Hepatocyte (in vitro differentiated cells): Measurements from ENCODE around the gene HMGB1. TPM values are rescaled to one million over a fixed set of nuclear protein-coding genes. Genes with fewer than 3 reads are reported as not detected.
A peak's percentile ranks its signal among the peaks of the same experiment; 100 is the strongest.

Source experiments
- DNase-seq: peaks from one replicate; pipeline ENCODE4 v3.0.0-alpha.2; 2016; ENCODE audit warnings: low spot score
- H2AFZ ChIP-seq: fragments of 200-600 bp; sonication (generic); 2 replicates; pipeline ENCODE4 v1.6.0; 2016; ENCODE audit warnings: antibody characterized with exemption, mild to moderate bottlenecking
- H3K27ac ChIP-seq: fragments of 200-600 bp; sonication (generic); 2 replicates; pipeline ENCODE4 v1.5.1; 2016; ENCODE audit warnings: mild to moderate bottlenecking
- H3K27me3 ChIP-seq: fragments of 200-600 bp; sonication (generic); 2 replicates; pipeline ENCODE4 v1.6.1; 2016
- H3K36me3 ChIP-seq: fragments of 200-600 bp; sonication (generic); replicated peaks from 2 replicates; pipeline ENCODE4 v1.5.1; 2016; ENCODE audit warnings: low read depth; ENCODE audit not compliant: insufficient read depth
- H3K4me1 ChIP-seq: fragments of 200-600 bp; sonication (generic); 2 replicates; pipeline ENCODE4 v1.5.1; 2016; ENCODE audit warnings: mild to moderate bottlenecking, moderate library complexity; ENCODE audit not compliant: insufficient read depth
- H3K4me2 ChIP-seq: fragments of 200-600 bp; sonication (generic); 2 replicates; pipeline ENCODE4 v1.6.0; 2016
- H3K4me3 ChIP-seq: fragments of 200-600 bp; sonication (generic); 2 replicates; pipeline ENCODE4 v1.5.1; 2016; ENCODE audit warnings: mild to moderate bottlenecking
- H3K79me2 ChIP-seq: fragments of 200-600 bp; sonication (generic); 2 replicates; pipeline ENCODE4 v1.6.0; 2017; ENCODE audit warnings: mild to moderate bottlenecking
- H3K9me2 ChIP-seq: fragments of 200-600 bp; sonication (generic); replicated peaks from 2 replicates; pipeline ENCODE4 v1.6.0; 2017; ENCODE audit warnings: mild to moderate bottlenecking; ENCODE audit not compliant: insufficient read depth
- H3K9me3 ChIP-seq: fragments of 200-600 bp; sonication (generic); 2 replicates; pipeline ENCODE4 v1.5.1; 2016; ENCODE audit warnings: low read depth, mild to moderate bottlenecking
- H4K20me1 ChIP-seq: fragments of 200-600 bp; sonication (generic); 2 replicates; pipeline ENCODE4 v1.6.0; 2016; ENCODE audit warnings: mild to moderate bottlenecking; ENCODE audit not compliant: insufficient read depth, poor library complexity, severe bottlenecking
- CTCF ChIP-seq: fragments of 200-600 bp; sonication (generic); IDR thresholded peaks from 2 replicates; pipeline ENCODE4 v1.5.1; 2016; ENCODE audit warnings: antibody characterized with exemption, mild to moderate bottlenecking; ENCODE audit not compliant: poor library complexity
- EZH2 ChIP-seq: fragments of 200-600 bp; sonication (generic); IDR thresholded peaks from 2 replicates; pipeline ENCODE4 v1.6.1; 2016; ENCODE audit warnings: antibody characterized with exemption, mild to moderate bottlenecking, borderline replicate concordance
- EZH2phosphoT487 ChIP-seq: fragments of 200-600 bp; sonication (generic); IDR thresholded peaks from one replicate; pipeline ENCODE4 v1.6.1; 2018; ENCODE audit warnings: antibody characterized with exemption, mild to moderate bottlenecking, low read depth, moderate library complexity; ENCODE audit not compliant: unreplicated experiment, severe bottlenecking
- WGBS: methylation state at CpG from one replicate; pipeline ENCODE4 v1.1.6; 2016; ENCODE audit warnings: low lambda C conversion rate; ENCODE audit errors: missing lambda C conversion rate; 5-methylcytosine and 5-hydroxymethylcytosine counted together
- polyA plus RNA-seq: library from polyadenylated mRNA; unstranded; fragments of >200 nt; fragmentation: Nextera tagmentation; extraction: Ambion mirVana; gene quantifications from 2 replicates; pipeline ENCODE4 v1.2.1, GENCODE V29; 2016
- total RNA-seq: library from RNA; depleted of rRNA; stranded (reverse); fragments of >200 nt; gene quantifications from 2 replicates; pipeline ENCODE4 v1.2.3, GENCODE V29; 2014

HMGB1 gene
- total and polyA plus RNA-seq, 2 experiments from 2014 or later = 372 to 416 TPM

GRCh38 chr13:30435911-30436451 is 29.8 kb downstream of the HMGB1 start:
- H2AFZ ChIP-seq = no peak overlapping the region
- no peak overlapping the region for H3K27ac ChIP-seq
- TF ChIP-seq CTCF = no peak
- H3K36me3 ChIP-seq = no peaks in the 10 kb centered on the region
- H3K9me3 ChIP-seq = no peaks in the 10 kb centered on the region
- DNase-seq = no peak
- H3K4me3 ChIP-seq = no peak overlapping the region
- no peaks in the 10 kb centered on the region for H3K79me2 ChIP-seq
- no peaks in the 10 kb centered on the region for H4K20me1 ChIP-seq
- H3K27me3 ChIP-seq = peaks cover 8% of the 10 kb centered on the region
- no peaks in the 10 kb centered on the region for H3K9me2 ChIP-seq
- WGBS = 81% methylated on average over 3 of the region's 3 CpGs
- no peak overlapping the region for H3K4me2 ChIP-seq
- H3K4me1 ChIP-seq = peaks cover under 1% of the 10 kb centered on the region

GRCh38 chr13:30431269-30431940 is 34.3 kb downstream of the HMGB1 start:
- H2AFZ ChIP-seq = no peak overlapping the region
- no peak overlapping the region for H3K4me3 ChIP-seq
- no peaks in the 10 kb centered on the region for H4K20me1 ChIP-seq
- whole genome bisulfite sequencing = 50% methylated on average over 2 of the region's 2 CpGs
- no peak for TF ChIP-seq EZH2
- TF ChIP-seq EZH2phosphoT487 = no peak
- no peak for TF ChIP-seq CTCF
- DNase-seq = peak; percentile 46
- peak overlapping the region; percentile 30 for H3K27ac ChIP-seq
- H3K27me3 ChIP-seq = no peaks in the 10 kb centered on the region
- no peaks in the 10 kb centered on the region for H3K9me3 ChIP-seq
- no peaks in the 10 kb centered on the region for H3K36me3 ChIP-seq
- no peak overlapping the region for H3K4me2 ChIP-seq
- peaks cover 7% of the 10 kb centered on the region for H3K4me1 ChIP-seq
- H3K9me2 ChIP-seq = no peaks in the 10 kb centered on the region
- H3K79me2 ChIP-seq = no peaks in the 10 kb centered on the region

GRCh38 chr13:30429721-30430694 is 35.7 kb downstream of the HMGB1 start:
- Histone ChIP-seq H3K9me3 (no peaks in the 10 kb centered on the region), H2AFZ (no peak overlapping the region), H4K20me1 (no peaks in the 10 kb centered on the region), H3K27ac (peak overlapping the region; percentile 30), H3K9me2 (no peaks in the 10 kb centered on the region), H3K27me3 (no peaks in the 10 kb centered on the region), H3K4me2 (no peak overlapping the region), H3K4me1 (peaks cover 7% of the 10 kb centered on the region), H3K36me3 (no peaks in the 10 kb centered on the region), H3K4me3 (no peak overlapping the region), H3K79me2 (no peaks in the 10 kb centered on the region)
- no peak for TF ChIP-seq EZH2phosphoT487
- TF ChIP-seq EZH2 = no peak
- DNase-seq = peak; percentile 58
- WGBS = 66% methylated on average over 6 of the region's 6 CpGs

GRCh38 chr13:30429235-30429634 is 36.5 kb downstream of the HMGB1 start:
- no peak for DNase-seq
- H4K20me1 ChIP-seq = no peaks in the 10 kb centered on the region
- H2AFZ ChIP-seq = no peak overlapping the region
- H3K27me3 ChIP-seq = no peaks in the 10 kb centered on the region
- no peaks in the 10 kb centered on the region for H3K36me3 ChIP-seq
- peaks cover 7% of the 10 kb centered on the region for H3K4me1 ChIP-seq
- H3K27ac ChIP-seq = no peak overlapping the region
- TF ChIP-seq CTCF (no peak), EZH2 (no peak), EZH2phosphoT487 (no peak)
- H3K9me3 ChIP-seq = no peaks in the 10 kb centered on the region
- H3K4me2 ChIP-seq = no peak overlapping the region
- no peaks in the 10 kb centered on the region for H3K9me2 ChIP-seq
- no peaks in the 10 kb centered on the region for H3K79me2 ChIP-seq
- no peak overlapping the region for H3K4me3 ChIP-seq
- WGBS = 95% methylated on average over 3 of the region's 3 CpGs
